GM12874 (cell line): Measurements from ENCODE around the gene RGMB.

Experiments
- CTCF ChIP-seq: IDR thresholded peaks from 2 replicates; pipeline ENCODE4 v1.5.1; 2011; ENCODE audit warnings: low read depth, mild to moderate bottlenecking, control low read depth, low read length, moderate library complexity; ENCODE audit not compliant: insufficient read depth

Gene RGMB

GRCh38 chr5:98773464-98774191 lies at the start of gene RGMB:
TSS of gene RGMB (plus strand) at chr5:98773663. CDS start at chr5:98774071, 408 bp downstream.
- no peak for TF ChIP-seq CTCF

- no peak for TF ChIP-seq CTCF
Measured at GRCh38 chr5:98726258-98726657, 47.2 kb upstream of the RGMB start.

- no peak for TF ChIP-seq CTCF
Measured at GRCh38 chr5:98727686-98728085, 45.8 kb upstream of the RGMB start.

GRCh38 chr5:98734646-98735045 lies 38.8 kb upstream of the RGMB start:
- TF ChIP-seq CTCF = peak; percentile 19; the same call in 1 of the 2 replicates

- TF ChIP-seq CTCF = no peak
Measured at GRCh38 chr5:98735806-98736507, 37.5 kb upstream of the RGMB start.

GRCh38 chr5:98736753-98737152 lies 36.7 kb upstream of the RGMB start:
- no peak for TF ChIP-seq CTCF

- TF ChIP-seq CTCF = no peak
Measured at GRCh38 chr5:98741926-98742325, 31.5 kb upstream of the RGMB start.
